MCF 10A (cell line): ENCODE data around the gene SLC4A1AP. TPM values are rescaled to one million over a fixed set of nuclear protein-coding genes. Genes with fewer than 3 reads are reported as not detected.

ENCODE experiments used
- BruUV-seq: library from RNA; stranded (reverse); fragments of 400-500 nt; replicated peaks from 2 replicates; lab custom pipeline; 2021; lab: Mats Ljungman, UMichigan
- CTCF ChIA-PET: fragments of 300-600 bp; sonication (Branson Sonifier 250); formaldehyde crosslinking; extraction: SDS; loops from one replicate; lab custom pipeline; 2021; ENCODE audit warnings: antibody characterized with exemption, inconsistent platforms; lab: Yijun Ruan, JAX
- POLR2A ChIA-PET: fragments of 300-600, 350-650 bp; sonication (Branson Sonifier 250); formaldehyde crosslinking; extraction: SDS; loops from one replicate; lab custom pipeline; 2020; ENCODE audit warnings: antibody characterized with exemption, inconsistent platforms; lab: Yijun Ruan, JAX
- DNase-seq: peaks from one replicate; pipeline ENCODE4 v3.0.0-alpha.2; 2018; ENCODE audit not compliant: unreplicated experiment
- H3K27ac Mint-ChIP-seq: one replicate; pipeline ENCODE4 v1.8.0; 2022; ENCODE audit warnings: mild to moderate bottlenecking, low read depth, mixed read lengths; ENCODE audit not compliant: unreplicated experiment
- H3K27me3 Mint-ChIP-seq: one replicate; pipeline ENCODE4 v1.8.0; 2022; ENCODE audit warnings: mixed read lengths; ENCODE audit not compliant: insufficient read depth, unreplicated experiment
- H3K36me3 Mint-ChIP-seq: one replicate; pipeline ENCODE4 v1.8.0; 2022; ENCODE audit warnings: mild to moderate bottlenecking, moderate library complexity, mixed read lengths; ENCODE audit not compliant: insufficient read depth, unreplicated experiment
- H3K4me1 Mint-ChIP-seq: one replicate; pipeline ENCODE4 v1.8.0; 2022; ENCODE audit warnings: mixed read lengths; ENCODE audit not compliant: insufficient read depth, unreplicated experiment
- H3K4me3 Mint-ChIP-seq: one replicate; pipeline ENCODE4 v1.8.0; 2022; ENCODE audit warnings: mild to moderate bottlenecking, moderate library complexity, mixed read lengths; ENCODE audit not compliant: unreplicated experiment
- H3K9me3 Mint-ChIP-seq: one replicate; pipeline ENCODE4 v1.8.0; 2022; ENCODE audit warnings: mixed read lengths; ENCODE audit not compliant: unreplicated experiment
- intact Hi-C: fragments of 100-400 bp; cut with micrococcal nuclease; formaldehyde crosslinking; loops from 2 replicates; pipeline ENCODE4 v1.14.1; 2022
- total RNA-seq: library from RNA; stranded (reverse); gene quantifications from 2 replicates; pipeline ENCODE4 v1.2.3, GENCODE V29; 2022
- TF ChIP-seq, protein P1 (sequence below): fragments of 200-600 bp; IDR thresholded peaks from one replicate; pipeline ENCODE4 v1.8.0; 2022; ENCODE audit warnings: antibody characterized with exemption, mild to moderate bottlenecking; ENCODE audit not compliant: unreplicated experiment

Gene SLC4A1AP
- total RNA-seq, 1 experiment from 2014 or later, result 24.3 TPM

GRCh38 chr2:27697660-27698059 lies 34.0 kb downstream of the SLC4A1AP start:
- H3K36me3 Mint-ChIP-seq, result peaks cover 37% of the 10 kb centered on the region
- no peaks in the 10 kb centered on the region for H3K4me1 Mint-ChIP-seq
- ChIA-PET CTCF (interaction anchor here (0.7 to 1.0 kb wide), 2 partner anchors 9 to 14 kb away, joined by 3 read pairs; no protein-coding TSS in a partner anchor), POLR2A (no interaction called here)
- no peak for DNase-seq
- no TSS peak for BruUV-seq
- TF ChIP-seq, protein P1, sequence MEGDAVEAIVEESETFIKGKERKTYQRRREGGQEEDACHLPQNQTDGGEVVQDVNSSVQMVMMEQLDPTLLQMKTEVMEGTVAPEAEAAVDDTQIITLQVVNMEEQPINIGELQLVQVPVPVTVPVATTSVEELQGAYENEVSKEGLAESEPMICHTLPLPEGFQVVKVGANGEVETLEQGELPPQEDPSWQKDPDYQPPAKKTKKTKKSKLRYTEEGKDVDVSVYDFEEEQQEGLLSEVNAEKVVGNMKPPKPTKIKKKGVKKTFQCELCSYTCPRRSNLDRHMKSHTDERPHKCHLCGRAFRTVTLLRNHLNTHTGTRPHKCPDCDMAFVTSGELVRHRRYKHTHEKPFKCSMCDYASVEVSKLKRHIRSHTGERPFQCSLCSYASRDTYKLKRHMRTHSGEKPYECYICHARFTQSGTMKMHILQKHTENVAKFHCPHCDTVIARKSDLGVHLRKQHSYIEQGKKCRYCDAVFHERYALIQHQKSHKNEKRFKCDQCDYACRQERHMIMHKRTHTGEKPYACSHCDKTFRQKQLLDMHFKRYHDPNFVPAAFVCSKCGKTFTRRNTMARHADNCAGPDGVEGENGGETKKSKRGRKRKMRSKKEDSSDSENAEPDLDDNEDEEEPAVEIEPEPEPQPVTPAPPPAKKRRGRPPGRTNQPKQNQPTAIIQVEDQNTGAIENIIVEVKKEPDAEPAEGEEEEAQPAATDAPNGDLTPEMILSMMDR, result no peak
- no peaks in the 10 kb centered on the region for H3K9me3 Mint-ChIP-seq
- H3K27ac Mint-ChIP-seq, result no peak overlapping the region
- H3K27me3 Mint-ChIP-seq, result no peaks in the 10 kb centered on the region
- intact Hi-C loops, result no loop called here
- H3K4me3 Mint-ChIP-seq, result no peak overlapping the region

DNA sequence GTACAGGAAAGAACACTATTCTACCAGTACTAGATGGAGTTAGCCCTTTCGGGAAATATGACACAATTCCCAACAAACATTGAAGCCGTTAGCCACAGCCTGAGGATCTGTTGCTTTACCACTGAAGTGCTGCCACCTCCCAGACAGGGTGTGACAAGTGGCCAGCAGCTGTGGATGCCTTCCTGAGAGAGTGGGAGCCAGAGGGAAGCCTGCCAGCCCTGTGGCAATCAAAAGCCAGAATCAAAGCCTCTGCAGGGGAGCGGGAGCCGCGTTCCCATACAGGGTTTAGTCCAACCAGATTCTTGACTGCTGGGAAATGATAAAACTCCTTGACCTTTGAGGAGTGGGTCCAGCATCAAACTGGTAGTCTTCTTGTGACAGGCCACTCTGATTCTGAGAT lies 38.0 kb downstream of the SLC4A1AP start:
- BruUV-seq, result no TSS peak
- no peak for DNase-seq
- intact Hi-C loops, result loop anchor here (5.0 to 10.0 kb wide), 4 partner anchors 201 to 1053 kb away; partner anchors contain the start of gene PPP1CB
- POLR2A ChIA-PET, result interaction anchor here (0.8 kb wide), 1 partner anchor 689 kb away, joined by 3 read pairs; no protein-coding TSS in a partner anchor
- Mint-ChIP-seq H3K9me3 (no peaks in the 10 kb centered on the region), H3K4me3 (no peak overlapping the region), H3K27me3 (no peaks in the 10 kb centered on the region), H3K4me1 (peaks cover 32% of the 10 kb centered on the region), H3K27ac (no peak overlapping the region), H3K36me3 (peaks cover 7% of the 10 kb centered on the region)
- TF ChIP-seq, protein P1, result no peak
- CTCF ChIA-PET, result interaction anchor here (1.1 kb wide), 1 partner anchor 12 kb away, joined by 3 read pairs; no protein-coding TSS in a partner anchor

DNA sequence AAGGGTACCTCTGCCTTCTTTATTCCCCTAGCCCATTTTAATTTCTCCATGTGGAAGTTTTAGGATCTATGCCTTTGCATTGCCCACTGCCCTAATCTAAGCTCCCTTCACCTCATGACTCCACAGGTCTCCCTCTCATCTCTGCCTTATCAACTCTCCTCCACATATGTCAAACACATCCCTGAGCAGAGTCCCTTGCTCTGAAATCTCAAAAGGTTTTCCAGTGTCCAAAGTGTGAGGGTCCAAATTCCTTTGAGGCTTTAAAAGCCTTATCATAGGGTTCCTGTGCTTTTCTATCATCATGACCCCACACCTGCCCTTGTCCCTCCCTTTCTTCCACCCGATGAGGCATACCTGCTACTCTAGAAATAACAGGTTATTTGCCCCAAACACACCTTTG lies 38.6 kb downstream of the SLC4A1AP start:
- BruUV-seq, result no TSS peak
- DNase-seq, result no peak
- no peak overlapping the region for H3K27ac Mint-ChIP-seq
- TF ChIP-seq, protein P1, result no peak
- intact Hi-C loops, result loop anchor here (5.0 to 10.0 kb wide), 4 partner anchors 200 to 1052 kb away; partner anchors contain the start of gene PPP1CB
- no peaks in the 10 kb centered on the region for H3K9me3 Mint-ChIP-seq
- peaks cover under 1% of the 10 kb centered on the region for H3K36me3 Mint-ChIP-seq
- H3K4me3 Mint-ChIP-seq, result no peak overlapping the region
- CTCF ChIA-PET, result interaction anchor here (1.1 to 4.5 kb wide), 3 partner anchors 11 to 51 kb away, joined by 3 to 32 read pairs (median 4); no protein-coding TSS in a partner anchor
- POLR2A ChIA-PET, result no interaction called here
- no peaks in the 10 kb centered on the region for H3K27me3 Mint-ChIP-seq
- peaks cover 34% of the 10 kb centered on the region for H3K4me1 Mint-ChIP-seq

DNA sequence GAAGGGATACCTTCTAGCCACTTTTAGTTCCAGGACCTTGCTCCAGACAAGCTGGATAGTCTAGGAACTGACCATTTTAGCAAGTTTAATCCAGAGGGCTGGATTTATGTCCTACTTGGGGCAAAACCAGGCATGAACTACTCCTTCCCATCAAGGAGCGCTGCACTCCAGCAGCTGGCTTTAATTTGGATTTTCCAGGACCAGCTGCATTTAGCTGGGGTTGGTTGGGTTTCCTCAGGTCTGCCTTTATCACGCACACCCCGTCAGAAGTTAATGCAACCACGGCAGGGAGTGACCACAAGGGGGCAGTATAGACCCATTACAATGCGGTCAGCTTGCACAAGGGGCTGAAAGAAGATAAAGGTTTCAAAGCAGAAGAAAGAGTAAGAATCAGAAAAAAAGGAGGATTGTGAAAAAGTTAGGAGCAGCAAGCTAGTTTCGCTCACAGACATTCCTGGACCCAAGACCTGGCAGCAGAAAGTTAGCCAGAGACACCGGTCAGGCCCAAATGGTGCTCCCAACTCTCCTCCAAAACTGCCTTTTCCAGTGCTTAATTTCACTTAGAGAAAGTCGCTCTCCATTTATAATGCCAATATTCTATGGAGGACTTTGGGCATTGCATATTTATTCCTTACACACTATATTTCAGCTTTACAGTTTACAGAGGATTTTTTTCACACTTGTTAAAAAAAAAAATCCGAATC lies 40.1 kb downstream of the SLC4A1AP start:
- H3K9me3 Mint-ChIP-seq, result no peaks in the 10 kb centered on the region
- H3K27ac Mint-ChIP-seq, result no peak overlapping the region
- H3K27me3 Mint-ChIP-seq, result no peaks in the 10 kb centered on the region
- peak; percentile 87 for DNase-seq
- H3K4me1 Mint-ChIP-seq, result peaks cover 47% of the 10 kb centered on the region
- POLR2A ChIA-PET, result interaction anchor here (0.6 to 5.0 kb wide), 26 partner anchors 11 to 863 kb away, joined by 3 to 33 read pairs (median 4); partner anchors contain the start of gene FOSL2
- CTCF ChIA-PET, result interaction anchor here (0.5 to 4.5 kb wide), 45 partner anchors 8 to 1145 kb away, joined by 3 to 32 read pairs (median 4); no protein-coding TSS in a partner anchor
- BruUV-seq, result no TSS peak
- TF ChIP-seq, protein P1, result peak; percentile 76
- no peak overlapping the region for H3K4me3 Mint-ChIP-seq
- no peaks in the 10 kb centered on the region for H3K36me3 Mint-ChIP-seq
- intact Hi-C loops, result loop anchor here (1.0 to 10.0 kb wide), 8 partner anchors 50 to 1051 kb away; partner anchors contain the start of gene PPP1CB
